NCI-H774 (cell line): ENCODE measurements around the gene MYH16.
"Not testable (repeated sequence)": the region's sequence is repeated elsewhere in the genome, so short reads cannot be mapped to it uniquely, and the experiment has no call there.

Experiments used
- DNase-seq: peaks from one replicate; lab custom pipeline; 2025; lab: John Stamatoyannopoulos, UW

MYH16 gene

DNA sequence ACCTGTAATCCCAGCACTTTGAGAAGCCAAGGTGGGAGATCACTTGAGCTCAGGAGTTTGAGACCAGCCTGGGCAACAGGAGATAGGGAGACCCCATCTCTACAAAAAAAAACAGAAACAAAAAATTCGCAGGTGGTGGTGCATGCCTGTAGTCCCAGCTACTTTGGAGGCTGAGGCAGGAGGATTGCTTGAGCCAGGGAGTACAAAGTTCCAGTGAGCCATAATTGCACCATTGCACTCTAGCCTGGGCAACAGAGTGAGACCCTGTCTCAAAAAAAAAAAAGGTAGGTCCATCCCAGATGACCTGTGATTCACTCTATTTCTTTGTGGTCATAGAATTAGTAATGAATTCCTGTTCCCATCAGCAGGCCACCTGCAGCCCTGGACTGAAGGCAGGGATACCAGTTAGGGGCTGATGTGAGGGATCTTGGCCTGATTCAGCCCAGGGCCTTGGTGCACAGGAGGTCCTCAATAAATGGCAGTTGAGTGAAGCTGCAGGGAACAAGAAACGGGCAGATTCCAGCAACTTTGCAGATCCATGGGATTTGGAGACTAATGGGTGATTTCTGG lies at the start of gene MYH16:
TSS of gene MYH16 (plus strand) at position 364 of the 570 bp plus-strand sequence.
- DNase-seq: no peak

- DNase-seq: peak; percentile 53
These were observed 48.3 kb upstream of the MYH16 start for GRCh38 chr7:99224263-99224898.

GRCh38 chr7:99224899-99225265 lies 47.8 kb upstream of the MYH16 start:
- no peak for DNase-seq

- DNase-seq: no peak
These were observed 43.4 kb upstream of the MYH16 start for GRCh38 chr7:99229234-99229633.

DNA sequence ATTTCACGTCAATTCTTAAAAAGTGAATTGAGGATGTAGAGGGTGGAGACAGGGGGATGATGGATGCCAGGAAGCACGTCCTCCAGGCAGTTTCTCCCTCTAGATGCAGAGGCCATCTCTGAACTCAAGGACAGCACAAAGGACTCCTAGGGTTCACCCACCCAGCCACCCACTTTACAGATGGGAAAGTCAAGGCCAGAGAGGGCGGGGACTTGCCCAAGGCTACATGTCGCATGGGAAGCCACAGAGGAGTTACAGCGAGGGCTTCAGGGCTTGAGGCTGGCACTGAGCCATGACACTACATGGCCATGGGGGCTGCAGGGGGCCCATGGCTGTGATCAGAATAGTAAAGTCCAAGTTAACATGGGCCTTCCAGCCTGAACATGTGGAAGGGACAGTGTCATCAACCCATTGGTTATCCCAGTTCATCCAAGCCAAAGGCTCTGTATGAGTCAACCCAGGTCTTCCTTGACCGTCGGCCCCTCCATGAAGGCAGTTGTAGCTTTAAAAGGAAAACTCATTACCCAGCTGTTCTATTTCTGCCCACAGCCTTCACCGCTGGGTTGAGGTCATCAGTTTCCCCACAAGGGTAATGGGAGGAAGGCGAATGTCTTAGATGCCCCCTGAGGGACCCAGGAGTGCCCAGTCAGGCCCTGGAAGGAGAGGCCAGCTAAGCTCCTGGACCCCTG lies 40.4 kb upstream of the MYH16 start:
- no peak for DNase-seq

- DNase-seq: not testable (repeated sequence)
These were observed 39.7 kb upstream of the MYH16 start for GRCh38 chr7:99232955-99233354.

GRCh38 chr7:99234185-99234584 lies 38.5 kb upstream of the MYH16 start:
- DNase-seq: no peak

DNA sequence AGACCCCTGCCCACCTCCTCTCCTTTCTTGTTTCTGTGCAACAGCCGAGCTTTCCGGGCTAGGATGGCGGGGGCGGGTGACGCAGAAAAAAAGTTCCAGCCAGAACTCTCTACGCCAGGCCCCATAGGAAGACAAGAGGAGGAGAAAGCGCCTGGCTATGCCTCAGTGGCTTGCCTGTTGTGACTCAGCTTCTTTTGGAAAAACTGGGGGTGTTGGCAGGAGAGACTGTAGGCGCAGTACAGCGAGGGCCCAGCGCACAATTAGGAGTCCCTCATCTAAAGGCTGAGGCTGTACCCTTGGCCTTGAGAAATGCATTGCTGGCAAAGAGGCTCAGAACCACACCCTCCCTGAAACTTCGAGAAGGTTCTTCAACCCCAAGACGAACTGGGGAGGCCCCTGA lies 36.7 kb upstream of the MYH16 start:
- no peak for DNase-seq

GRCh38 chr7:99237876-99238275 lies 34.8 kb upstream of the MYH16 start:
- DNase-seq: not testable (repeated sequence)

DNA sequence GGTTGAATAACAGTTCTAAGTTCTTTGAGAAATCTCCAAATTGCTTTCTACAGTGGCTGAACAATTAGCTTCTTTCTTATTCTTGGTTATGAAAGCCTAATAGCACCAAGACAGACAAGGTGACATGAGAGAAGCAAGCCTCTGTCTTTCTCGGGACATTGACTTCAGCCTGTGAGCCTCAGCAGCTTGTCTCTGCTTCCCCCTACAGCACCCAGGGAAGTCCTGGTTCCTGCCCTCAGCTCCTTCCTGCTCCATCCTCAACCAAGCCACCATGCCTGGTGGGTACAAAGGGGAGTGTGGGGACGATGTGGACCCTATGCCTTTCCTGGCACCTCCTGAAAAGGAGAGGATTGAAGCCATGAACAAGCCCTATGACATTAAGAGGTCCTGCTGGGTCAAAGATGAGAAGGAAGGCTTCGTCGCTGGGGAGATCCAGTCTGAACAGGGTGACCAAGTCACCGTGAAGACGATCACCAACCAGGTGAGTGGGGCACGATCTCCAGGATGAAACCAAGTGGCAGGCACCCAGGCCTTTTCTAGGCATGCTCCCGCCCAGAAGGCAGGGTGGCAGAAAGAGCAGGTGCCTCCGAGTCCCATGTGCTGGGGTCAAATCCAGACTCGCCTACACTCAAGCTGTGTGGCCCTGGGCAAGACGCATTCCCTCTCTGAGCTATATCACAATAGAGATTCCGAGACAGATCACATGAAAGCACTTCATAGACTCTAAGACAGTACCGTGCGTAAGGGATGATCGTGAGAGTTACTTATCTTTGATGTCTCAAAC lies 33.9 kb upstream of the MYH16 start:
- DNase-seq: no peak

- no peak for DNase-seq
These were observed 30.0 kb upstream of the MYH16 start for GRCh38 chr7:99242682-99243081.

- no peak for DNase-seq
These were observed 28.8 kb upstream of the MYH16 start for GRCh38 chr7:99243751-99244337.

GRCh38 chr7:99244939-99245338 lies 27.7 kb upstream of the MYH16 start:
- DNase-seq: no peak

- DNase-seq: no peak
These were observed 24.1 kb upstream of the MYH16 start for GRCh38 chr7:99248391-99249095.

- no peak for DNase-seq
These were observed 22.6 kb upstream of the MYH16 start for GRCh38 chr7:99249985-99250575.

DNA sequence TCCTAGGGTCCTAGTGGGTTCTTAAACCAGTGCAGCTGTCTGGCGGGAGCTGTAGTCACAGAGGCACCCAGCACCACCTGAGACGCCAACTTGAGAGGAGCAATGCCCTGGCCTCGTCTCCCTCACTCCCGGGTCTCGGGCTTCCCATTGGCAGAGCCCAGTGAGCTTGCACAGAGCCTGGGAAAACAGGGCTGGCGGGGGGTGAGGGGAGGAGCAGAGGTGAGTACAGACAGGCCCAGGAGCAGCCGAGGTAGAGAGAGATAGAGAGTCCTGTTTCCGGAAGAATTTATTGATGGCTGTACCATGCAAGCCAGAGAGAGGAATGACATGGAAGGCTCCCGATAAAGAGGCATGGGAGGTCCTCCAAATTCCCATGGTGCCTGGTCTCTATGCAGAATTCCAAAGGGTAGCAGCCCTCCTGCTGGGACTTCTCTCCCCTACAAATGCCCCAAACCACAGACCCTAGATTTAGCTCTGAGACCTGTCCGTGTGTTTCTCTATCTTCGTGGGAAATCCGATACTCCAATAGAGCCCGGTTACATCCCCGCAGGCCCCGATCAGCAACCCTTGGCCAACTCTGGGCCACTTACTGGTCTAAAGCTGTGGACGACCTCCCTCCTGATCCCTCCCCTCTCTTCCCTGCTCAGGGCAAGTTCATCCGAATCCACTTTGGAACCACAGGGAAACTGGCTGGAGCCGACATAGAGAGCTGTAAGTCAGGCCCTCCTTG lies 20.3 kb upstream of the MYH16 start:
- no peak for DNase-seq

DNA sequence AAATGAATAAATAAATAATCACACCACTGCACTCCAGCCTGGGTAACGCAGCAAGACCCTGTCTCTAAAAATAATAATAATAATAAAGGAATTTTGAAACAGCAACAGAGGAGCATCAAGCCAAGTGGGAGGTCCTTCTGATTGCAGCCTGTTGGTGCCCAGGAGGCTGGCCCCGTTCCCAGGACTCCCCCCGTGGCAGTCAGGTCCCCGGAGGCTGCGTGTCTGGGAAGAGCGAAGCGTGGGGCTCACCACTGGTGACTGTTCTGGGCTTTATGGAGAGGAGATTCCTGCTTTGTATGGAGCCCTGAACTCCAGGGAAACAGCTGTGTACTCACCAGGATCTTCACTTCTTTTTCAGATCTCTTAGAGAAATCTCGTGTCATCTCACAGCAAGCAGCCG lies 19.3 kb upstream of the MYH16 start:
- DNase-seq: no peak

- no peak for DNase-seq
These were observed 18.2 kb upstream of the MYH16 start for GRCh38 chr7:99254390-99254789.

- DNase-seq: no peak
These were observed 17.2 kb upstream of the MYH16 start for GRCh38 chr7:99255463-99255862.

DNA sequence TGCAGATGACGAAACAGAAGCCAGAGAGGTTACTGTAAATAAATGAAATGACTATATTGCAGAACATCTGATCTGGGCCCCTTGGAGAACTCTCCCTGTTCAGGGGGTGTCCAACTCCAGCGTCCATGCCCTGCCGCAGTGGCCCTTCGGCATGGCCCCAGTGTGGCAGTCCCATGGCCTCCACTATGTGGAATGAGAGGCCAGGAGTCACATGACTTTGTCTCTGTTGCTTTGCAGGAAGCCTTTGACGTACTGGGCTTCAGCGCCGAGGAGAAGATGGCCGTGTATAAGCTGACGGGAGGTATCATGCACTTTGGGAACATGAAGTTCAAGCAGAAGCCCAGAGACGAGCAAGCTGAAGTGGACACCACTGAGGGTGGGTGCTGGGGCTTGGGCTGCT lies 15.6 kb upstream of the MYH16 start:
- DNase-seq: no peak

DNA sequence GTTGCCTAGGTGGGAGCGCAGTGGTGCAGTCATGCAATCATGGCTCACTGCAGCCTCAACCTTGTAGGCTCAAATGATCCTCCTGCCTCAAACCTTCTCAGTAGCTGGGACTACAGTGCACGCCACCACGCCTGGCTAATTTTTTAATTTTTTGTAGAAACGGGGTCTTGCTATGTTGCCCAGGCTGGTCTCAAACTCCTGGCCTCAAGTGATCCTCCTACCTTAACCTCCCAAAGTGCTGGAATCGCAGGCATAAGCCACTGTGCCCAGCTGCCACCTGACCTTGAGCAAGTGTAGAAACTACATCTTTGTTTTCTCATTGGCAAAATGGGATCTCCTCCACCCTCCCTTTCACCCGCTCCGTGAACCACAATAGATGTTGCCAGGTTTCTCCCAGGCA lies 15.0 kb upstream of the MYH16 start:
- no peak for DNase-seq
